Endothelial cell of umbilical vein (primary cell): ENCODE results near the gene NKX2-8. TPM values are rescaled to one million over a fixed set of nuclear protein-coding genes. Genes with fewer than 3 reads are reported as not detected.

Experiments
- BruUV-seq: library from RNA; stranded (reverse); fragments of 400-500 nt; replicated peaks from 2 replicates; lab custom pipeline; 2021; lab: Mats Ljungman, UMichigan
- CTCF ChIA-PET: fragments of 300-600, 350-600 bp; sonication (Branson Sonifier 250); formaldehyde crosslinking; loops from one replicate; lab custom pipeline; 2021; ENCODE audit warnings: antibody characterized with exemption, inconsistent platforms; lab: Charles Lee
- POLR2A ChIA-PET: fragments of 300-600, 350-600 bp; sonication (Branson Sonifier 250); formaldehyde crosslinking; loops from one replicate; lab custom pipeline; 2021; ENCODE audit warnings: antibody characterized with exemption, inconsistent platforms; lab: Charles Lee
- DNase-seq: peaks from one replicate; pipeline ENCODE4 v3.0.0-alpha.2; 2011; ENCODE audit warnings: low read depth, low spot score
- FAIRE-seq: peaks from 2 replicates; lab custom pipeline; 2011; peaks lifted over from hg19 to GRCh38; lab: Jason Lieb, UNC
- H2AFZ ChIP-seq: 2 replicates; pipeline ENCODE4 v1.6.0; 2012; ENCODE audit warnings: low read depth, low read length, control low read depth, inconsistent platforms
- H3K27ac ChIP-seq: 2 replicates; pipeline ENCODE4 v1.5.1; 2011; ENCODE audit warnings: low read depth, mild to moderate bottlenecking, control low read depth, low read length, moderate library complexity; ENCODE audit not compliant: insufficient read depth
- H3K27me3 ChIP-seq, 2 experiments: 2 replicates each; pipeline versions ENCODE4 v1.6.0 to v1.6.1; 2011; ENCODE audit warnings: low read length in 2 of 2, mixed read lengths in 1 of 2; ENCODE audit not compliant: control insufficient read depth in 2 of 2, insufficient read depth in 2 of 2
- H3K36me3 ChIP-seq, 2 experiments: 2 replicates in 1 of 2; 3 replicates in 1 of 2; pipeline ENCODE4 v1.5.1; 2011; ENCODE audit warnings: low read length in 2 of 2, mild to moderate bottlenecking in 1 of 2, moderate library complexity in 1 of 2; ENCODE audit not compliant: control insufficient read depth in 2 of 2, insufficient read depth in 2 of 2; ENCODE audit errors: extremely low read depth in 1 of 2
- H3K4me1 ChIP-seq: 3 replicates; pipeline ENCODE4 v1.5.1; 2011; ENCODE audit warnings: mild to moderate bottlenecking, low read length; ENCODE audit not compliant: control insufficient read depth, insufficient read depth; ENCODE audit errors: extremely low read depth
- H3K4me2 ChIP-seq: 2 replicates; pipeline ENCODE4 v1.6.1; 2011; ENCODE audit warnings: low read length, control low read depth, mixed read lengths; ENCODE audit not compliant: insufficient read depth
- H3K4me3 ChIP-seq, 3 experiments: fragments of 200-600 bp in 1 of 3; sonication (generic), shearing (Covaris generic) in 1 of 3; replicated peaks in 1 of 3; 2 replicates each; pipeline ENCODE4 v1.5.1; 2011 to 2016; ENCODE audit warnings: control low read depth in 3 of 3, low read length in 3 of 3, mild to moderate bottlenecking in 2 of 3, inconsistent platforms in 1 of 3, low read depth in 1 of 3, moderate library complexity in 1 of 3; ENCODE audit not compliant: insufficient read depth in 1 of 3
- H3K79me2 ChIP-seq: 2 replicates; pipeline ENCODE4 v1.6.0; 2012; ENCODE audit warnings: low read length, inconsistent platforms; ENCODE audit not compliant: control insufficient read depth, insufficient read depth
- H3K9ac ChIP-seq: replicated peaks from 2 replicates; pipeline ENCODE3; 2011; ENCODE audit warnings: low read length, control low read depth; ENCODE audit not compliant: insufficient read depth; ENCODE audit errors: extremely low read depth
- H3K9me1 ChIP-seq: replicated peaks from 3 replicates; pipeline ENCODE4 v1.6.0; 2011; ENCODE audit warnings: mild to moderate bottlenecking, low read length; ENCODE audit not compliant: control insufficient read depth, insufficient read depth; ENCODE audit errors: extremely low read depth
- H3K9me3 ChIP-seq: replicated peaks from 2 replicates; pipeline ENCODE4 v1.5.1; 2012; ENCODE audit warnings: low read length, inconsistent platforms; ENCODE audit not compliant: control insufficient read depth, insufficient read depth
- H4K20me1 ChIP-seq: replicated peaks from 2 replicates; pipeline ENCODE3; 2011; ENCODE audit warnings: mild to moderate bottlenecking, low read length; ENCODE audit not compliant: control insufficient read depth, insufficient read depth; ENCODE audit errors: extremely low read depth
- EZH2 ChIP-seq: IDR thresholded peaks from 2 replicates; pipeline ENCODE4 v1.6.1; 2012; ENCODE audit warnings: borderline replicate concordance, low read depth, mild to moderate bottlenecking, moderate library complexity, low read length, inconsistent platforms; ENCODE audit not compliant: severe bottlenecking
- FOS ChIP-seq: IDR thresholded peaks from 2 replicates; pipeline ENCODE4 v1.6.1; 2011; ENCODE audit warnings: mild to moderate bottlenecking, low read length, moderate library complexity, borderline replicate concordance; ENCODE audit not compliant: insufficient read depth
- GATA2 ChIP-seq: IDR thresholded peaks from 2 replicates; pipeline ENCODE4 v1.7.0; 2011; ENCODE audit warnings: low read depth, mild to moderate bottlenecking, moderate library complexity, mixed read lengths, low read length; ENCODE audit not compliant: insufficient read length, insufficient read depth
- MYC ChIP-seq: IDR thresholded peaks from one replicate; pipeline ENCODE4 v1.6.1; 2011; ENCODE audit warnings: mild to moderate bottlenecking, low read depth, low read length
- POLR2A ChIP-seq: IDR thresholded peaks from 2 replicates; pipeline ENCODE4 v1.6.1; 2012; ENCODE audit warnings: low read depth, mild to moderate bottlenecking, control low read depth, low read length
- POLR2AphosphoS5 ChIP-seq: IDR thresholded peaks from 2 replicates; pipeline ENCODE4 v1.6.1; 2012; ENCODE audit warnings: low read depth, mild to moderate bottlenecking, control low read depth, low read length, moderate library complexity; ENCODE audit not compliant: insufficient read depth
- dilution Hi-C: fragments of 300-500 bp; cut with MboI; formaldehyde crosslinking; loops from one replicate; pipeline ENCODE4 v1.15.0; 2019; ENCODE audit warnings: low sequenced_read_pairs; ENCODE audit not compliant: extremely low pct_ligation_motif_present
- intact Hi-C: fragments of 100-400 bp; cut with micrococcal nuclease; formaldehyde crosslinking; loops from one replicate; pipeline ENCODE4 v1.10.0; 2022
- polyA plus RNA-seq, 4 experiments: library from polyadenylated mRNA; depleted of rRNA in 3 of 4; stranded (reverse) in 3 of 4; unstranded in 1 of 4; fragments of >200 nt; gene quantifications; 2 replicates each; pipeline versions ENCODE4 v1.2.1 to v1.2.3, GENCODE V29; 2011 to 2012; ENCODE audit warnings: missing spikeins in 1 of 4
- total RNA-seq: library from RNA; stranded (reverse); gene quantifications from 2 replicates; pipeline ENCODE4 v1.2.3, GENCODE V29; 2021
- TF ChIP-seq, protein P1 (sequence below): IDR thresholded peaks from 2 replicates; pipeline ENCODE4 v1.6.1; 2011; ENCODE audit not compliant: insufficient read depth, insufficient read length

The NKX2-8 gene
- total and polyA plus RNA-seq, 2 donors (not counting 3 experiments of a cell fraction or from before 2014, with no cell fraction given): not detected

DNA sequence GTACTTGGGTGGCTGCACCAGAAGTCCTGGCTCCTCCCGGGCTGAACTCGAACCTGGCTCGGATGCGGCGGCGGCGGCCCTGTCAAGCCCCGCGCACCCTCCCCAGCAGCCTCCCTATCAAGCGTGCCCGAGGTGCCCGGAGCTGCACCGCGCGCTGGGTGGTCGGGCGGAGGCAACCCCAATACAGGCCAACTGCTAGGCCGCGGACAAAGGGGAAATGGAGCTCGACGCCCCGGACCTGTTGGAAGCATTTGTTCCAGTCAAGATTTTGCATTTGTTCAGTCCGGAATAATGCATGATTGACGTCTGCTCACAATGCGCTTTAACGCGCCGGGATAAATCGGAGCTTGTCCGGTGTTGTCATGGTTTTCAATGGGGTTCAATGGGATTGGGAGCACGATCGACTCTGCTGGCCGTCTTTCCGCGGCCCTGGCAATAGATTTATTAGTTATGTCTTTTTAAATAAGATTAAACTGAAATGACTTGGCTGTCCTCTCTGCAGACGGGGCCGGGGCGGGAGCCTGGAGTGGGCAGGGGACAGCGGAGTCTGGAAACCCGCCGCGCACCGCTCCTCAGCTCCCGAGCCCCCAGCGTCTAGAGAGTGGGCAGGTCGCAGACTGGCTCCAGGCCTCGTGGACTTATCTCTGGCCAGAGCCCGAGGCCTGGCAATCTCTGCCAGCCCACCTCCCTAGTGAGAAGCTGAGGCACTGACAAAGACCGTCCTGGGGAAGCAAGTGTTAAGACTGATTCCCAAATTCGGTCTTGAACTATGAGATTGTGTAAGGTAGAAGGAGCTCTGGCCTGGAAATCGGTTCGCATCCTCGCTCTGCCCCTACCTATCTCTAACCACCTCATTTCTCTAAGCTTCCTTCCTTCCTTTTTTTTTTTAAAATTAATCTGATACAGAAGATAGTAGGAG, 1.7 kb upstream of the NKX2-8 start:
- H3K36me3 ChIP-seq: no peaks in the 10 kb centered on the region
- no peak overlapping the region for H3K27ac ChIP-seq
- H3K4me2 ChIP-seq: no peak overlapping the region
- no peak overlapping the region for H2AFZ ChIP-seq
- no peak for TF ChIP-seq FOS
- no peak for TF ChIP-seq POLR2AphosphoS5
- no peak for TF ChIP-seq POLR2A
- no peak for TF ChIP-seq EZH2
- no peak for TF ChIP-seq MYC
- TF ChIP-seq, protein P1, sequence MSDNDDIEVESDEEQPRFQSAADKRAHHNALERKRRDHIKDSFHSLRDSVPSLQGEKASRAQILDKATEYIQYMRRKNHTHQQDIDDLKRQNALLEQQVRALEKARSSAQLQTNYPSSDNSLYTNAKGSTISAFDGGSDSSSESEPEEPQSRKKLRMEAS: no peak
- TF ChIP-seq GATA2: no peak
- no peak for FAIRE-seq
- no TSS peak for BruUV-seq
- ChIA-PET POLR2A (no interaction called here), CTCF (interaction anchor here (0.7 to 1.4 kb wide), 4 partner anchors 20 to 514 kb away, joined by 3 read pairs; no protein-coding TSS in a partner anchor)
- H3K9me3 ChIP-seq: no peaks in the 10 kb centered on the region
- no peak for DNase-seq
- H3K27me3 ChIP-seq: peaks cover 61 to 88% of the 10 kb centered on the region in 2 experiments
- H4K20me1 ChIP-seq: no peaks in the 10 kb centered on the region
- peaks cover 5% of the 10 kb centered on the region for H3K4me1 ChIP-seq
- H3K9me1 ChIP-seq: no peaks in the 10 kb centered on the region
- no peak overlapping the region for H3K4me3 ChIP-seq
- H3K9ac ChIP-seq: no peak overlapping the region
- no peaks in the 10 kb centered on the region for H3K79me2 ChIP-seq
- dilution Hi-C loops: no loop called here
- intact Hi-C loops: no loop called here
